ENCODE measurements around the gene NT5M. TPM values are rescaled to one million over a fixed set of nuclear protein-coding genes. Genes with fewer than 3 reads are reported as not detected.

NT5M gene
- total RNA-seq, 1 experiment from 2014 or later, result 10.2 TPM

DNA sequence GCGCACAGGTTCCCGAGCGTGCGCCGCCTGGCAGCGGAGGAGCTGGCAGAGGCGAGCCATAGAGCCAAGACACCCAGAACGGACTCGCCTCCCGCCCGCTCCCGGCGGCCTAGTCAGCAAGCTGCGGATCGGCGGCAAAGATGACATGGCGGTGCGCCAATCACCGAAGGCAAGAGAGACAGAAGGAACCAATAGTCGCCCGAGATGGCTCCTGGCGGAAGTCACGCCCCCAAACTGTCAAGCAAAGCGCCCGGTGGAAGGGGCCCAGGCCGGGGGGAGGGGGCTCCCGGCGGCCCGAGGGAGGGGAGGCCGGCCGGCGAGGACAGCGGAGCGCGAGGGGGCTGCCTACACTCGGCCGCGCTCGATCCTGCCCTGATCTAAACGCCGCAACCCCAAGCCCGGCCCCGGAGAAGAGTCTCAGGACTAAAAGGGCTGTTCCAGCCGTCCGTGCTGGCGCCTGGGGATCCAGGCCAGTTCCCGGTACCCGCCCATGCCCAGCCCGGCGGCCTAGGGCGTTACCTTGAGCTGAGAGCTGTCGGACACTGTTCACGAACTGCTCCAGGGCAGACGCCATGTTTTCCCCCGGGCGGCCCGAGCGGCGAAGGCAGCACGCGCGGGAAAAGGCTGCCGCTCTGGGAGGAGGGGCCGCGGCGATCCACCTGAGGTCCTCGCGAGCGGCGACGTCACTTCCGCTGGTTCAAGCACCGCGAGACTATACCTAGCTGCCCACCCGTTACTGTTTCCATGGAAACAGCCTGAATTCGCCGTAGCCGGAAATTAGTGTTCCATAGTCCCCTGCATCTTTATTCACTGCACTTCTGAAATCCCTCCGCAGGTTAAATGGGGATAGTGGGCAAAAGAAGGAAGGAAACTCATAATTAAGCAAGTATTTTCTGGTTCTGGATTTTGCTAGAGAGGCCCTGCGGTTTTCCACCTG is 22.3 kb upstream of the NT5M start, which contains the start of gene COPS3:
Gene COPS3, minus strand, starts transcription at position 634 of the 937 bp plus-strand sequence. Its CDS starts 60 bp downstream, at position 574.
- POLR2A ChIA-PET, result interaction anchor here (0.7 to 1.3 kb wide), 3 partner anchors 12 to 273 kb away, joined by 3 read pairs; no protein-coding TSS in a partner anchor
- RAD21 ChIA-PET (ENCODE audit: low non-redundant PET in 1 of 2, low total read pairs in 2 of 2, uncharacterized antibody in 2 of 2, unreplicated experiment in 2 of 2), result no interaction called here
- DNase-seq (ENCODE audit: low read depth, low spot score), result peak; percentile 94
- peak within 1 kb of the TSS; percentile 85 to 94 for H3K4me3 ChIP-seq (replicated peaks in 1 of 2; ENCODE audit: low read depth in 1 of 2, low read length in 2 of 2)
- peaks cover 13 to 17% of the 10 kb centered on the region in 2 experiments; a peak in 3 of 4 replicates for H3K4me1 ChIP-seq (ENCODE audit: control insufficient read depth in 1 of 2, insufficient read depth in 2 of 2, low read length in 2 of 2)
- peaks cover 0 to 3% of the 10 kb centered on the region in 2 experiments; a peak in 1 of 4 replicates for H3K36me3 ChIP-seq (ENCODE audit: control insufficient read depth in 1 of 2, insufficient read depth in 2 of 2, low read length in 2 of 2)
- no peaks in the 10 kb centered on the region for H3K27me3 ChIP-seq (ENCODE audit: insufficient read depth, low read length)
- peak; percentile 94 for ATAC-seq
- H2AFZ ChIP-seq (ENCODE audit: low read depth, low read length, poor library complexity, severe bottlenecking), result peak within 1 kb of the TSS; percentile 70
- TF ChIP-seq CBX3 (IDR thresholded peaks at IDR 0.05; ENCODE audit: low read depth) (no peak), SIN3A (IDR thresholded peaks at IDR 0.05; ENCODE audit: low read depth) (peak; percentile 45; the same call in 1 of the 2 replicates), POLR2A (IDR thresholded peaks at IDR 0.05; ENCODE audit: borderline replicate concordance, extremely low read depth, insufficient read depth, insufficient read length) (peak; percentile 75), SRF (IDR thresholded peaks at IDR 0.05; ENCODE audit: low read depth) (no peak; the same call in 1 of the 2 replicates), JUND (IDR thresholded peaks at IDR 0.05) (no peak), ZNF274 (IDR thresholded peaks at IDR 0.05; ENCODE audit: low read depth, low read length) (no peak), ZFX (IDR thresholded peaks at IDR 0.05) (peak; percentile 77; the same call in 1 of the 2 replicates), SP1 (IDR thresholded peaks at IDR 0.05; ENCODE audit: low read depth) (peak; percentile 54), EGR1 (IDR thresholded peaks at IDR 0.05; ENCODE audit: low read depth) (no peak), POLR2AphosphoS5 (IDR thresholded peaks at IDR 0.05; ENCODE audit: low read depth, low read length) (peak; percentile 67), RAD21 (IDR thresholded peaks at IDR 0.05; ENCODE audit: low read depth) (no peak), YY1 (IDR thresholded peaks at IDR 0.05; ENCODE audit: extremely low read depth, insufficient replicate concordance, low read depth, low read length) (peak; percentile 76), EZH2phosphoT487 (IDR thresholded peaks at IDR 0.05; ENCODE audit: borderline replicate concordance) (no peak)
- TF ChIP-seq, protein P1, sequence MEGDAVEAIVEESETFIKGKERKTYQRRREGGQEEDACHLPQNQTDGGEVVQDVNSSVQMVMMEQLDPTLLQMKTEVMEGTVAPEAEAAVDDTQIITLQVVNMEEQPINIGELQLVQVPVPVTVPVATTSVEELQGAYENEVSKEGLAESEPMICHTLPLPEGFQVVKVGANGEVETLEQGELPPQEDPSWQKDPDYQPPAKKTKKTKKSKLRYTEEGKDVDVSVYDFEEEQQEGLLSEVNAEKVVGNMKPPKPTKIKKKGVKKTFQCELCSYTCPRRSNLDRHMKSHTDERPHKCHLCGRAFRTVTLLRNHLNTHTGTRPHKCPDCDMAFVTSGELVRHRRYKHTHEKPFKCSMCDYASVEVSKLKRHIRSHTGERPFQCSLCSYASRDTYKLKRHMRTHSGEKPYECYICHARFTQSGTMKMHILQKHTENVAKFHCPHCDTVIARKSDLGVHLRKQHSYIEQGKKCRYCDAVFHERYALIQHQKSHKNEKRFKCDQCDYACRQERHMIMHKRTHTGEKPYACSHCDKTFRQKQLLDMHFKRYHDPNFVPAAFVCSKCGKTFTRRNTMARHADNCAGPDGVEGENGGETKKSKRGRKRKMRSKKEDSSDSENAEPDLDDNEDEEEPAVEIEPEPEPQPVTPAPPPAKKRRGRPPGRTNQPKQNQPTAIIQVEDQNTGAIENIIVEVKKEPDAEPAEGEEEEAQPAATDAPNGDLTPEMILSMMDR (IDR thresholded peaks at IDR 0.05 in 2 of 3, conservative IDR thresholded peaks at IDR 0.05 in 1 of 3; ENCODE audit: borderline replicate concordance in 1 of 3, insufficient read depth in 1 of 3, low read depth in 2 of 3, low read length in 2 of 3), result no peak
- TF ChIP-seq, protein P2, sequence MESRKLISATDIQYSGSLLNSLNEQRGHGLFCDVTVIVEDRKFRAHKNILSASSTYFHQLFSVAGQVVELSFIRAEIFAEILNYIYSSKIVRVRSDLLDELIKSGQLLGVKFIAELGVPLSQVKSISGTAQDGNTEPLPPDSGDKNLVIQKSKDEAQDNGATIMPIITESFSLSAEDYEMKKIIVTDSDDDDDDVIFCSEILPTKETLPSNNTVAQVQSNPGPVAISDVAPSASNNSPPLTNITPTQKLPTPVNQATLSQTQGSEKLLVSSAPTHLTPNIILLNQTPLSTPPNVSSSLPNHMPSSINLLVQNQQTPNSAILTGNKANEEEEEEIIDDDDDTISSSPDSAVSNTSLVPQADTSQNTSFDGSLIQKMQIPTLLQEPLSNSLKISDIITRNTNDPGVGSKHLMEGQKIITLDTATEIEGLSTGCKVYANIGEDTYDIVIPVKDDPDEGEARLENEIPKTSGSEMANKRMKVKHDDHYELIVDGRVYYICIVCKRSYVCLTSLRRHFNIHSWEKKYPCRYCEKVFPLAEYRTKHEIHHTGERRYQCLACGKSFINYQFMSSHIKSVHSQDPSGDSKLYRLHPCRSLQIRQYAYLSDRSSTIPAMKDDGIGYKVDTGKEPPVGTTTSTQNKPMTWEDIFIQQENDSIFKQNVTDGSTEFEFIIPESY (IDR thresholded peaks at IDR 0.05; ENCODE audit: extremely low read depth, insufficient replicate concordance, low read length), result peak; percentile 95
- TF ChIP-seq, protein P3, sequence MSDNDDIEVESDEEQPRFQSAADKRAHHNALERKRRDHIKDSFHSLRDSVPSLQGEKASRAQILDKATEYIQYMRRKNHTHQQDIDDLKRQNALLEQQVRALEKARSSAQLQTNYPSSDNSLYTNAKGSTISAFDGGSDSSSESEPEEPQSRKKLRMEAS (IDR thresholded peaks at IDR 0.05), result peak; percentile 89
- peaks cover 47% of the 10 kb centered on the region for H3K79me2 ChIP-seq (ENCODE audit: insufficient read depth, low read length)
- peak within 1 kb of the TSS; percentile 94 for H3K4me2 ChIP-seq (ENCODE audit: low read length)
- peak within 1 kb of the TSS; percentile 89 for H3K27ac ChIP-seq (ENCODE audit: low read depth, low read length)
- H3K9me3 ChIP-seq (ENCODE audit: control insufficient read depth in 1 of 2, insufficient read depth in 1 of 2, low read depth in 1 of 2, low read length in 2 of 2), result no peaks in the 10 kb centered on the region
- no TSS peak for BruUV-seq (replicated peaks)
- H3K9ac ChIP-seq (ENCODE audit: low read length), result peak within 1 kb of the TSS; percentile 98
- no peaks in the 10 kb centered on the region for H3K9me2 ChIP-seq (ENCODE audit: insufficient read depth)
- H4K20me1 ChIP-seq (ENCODE audit: insufficient read depth), result peaks cover 6% of the 10 kb centered on the region; the same call in 1 of the 2 replicates
- intact Hi-C loops (cut with micrococcal nuclease), result loop anchor here (2.0 kb wide), 1 partner anchor 74 kb away; the partner anchor contains the start of gene PLD6
- CTCF ChIA-PET, result interaction anchor here (1.7 kb wide), 1 partner anchor 11 kb away, joined by 8 read pairs; no protein-coding TSS in a partner anchor
